IPS-20b (cell line): Measurements from ENCODE around the gene APOBEC3B.
"Not testable (repeated sequence)": the region's sequence is repeated elsewhere in the genome, so short reads cannot be mapped to it uniquely, and the experiment has no call there.

Source experiments
- H3K27ac ChIP-seq: one replicate; pipeline ENCODE4 v1.5.1; 2013; ENCODE audit warnings: low read length
- H3K27me3 ChIP-seq: 2 replicates; pipeline ENCODE4 v1.6.1; 2013; ENCODE audit warnings: mild to moderate bottlenecking, low read length, inconsistent platforms; ENCODE audit not compliant: insufficient read depth
- H3K36me3 ChIP-seq: 2 replicates; pipeline ENCODE4 v1.6.1; 2013; ENCODE audit warnings: low read depth, mild to moderate bottlenecking, inconsistent platforms, low read length, moderate library complexity; ENCODE audit not compliant: insufficient read depth
- H3K4me1 ChIP-seq: 2 replicates; pipeline ENCODE4 v1.6.1; 2013; ENCODE audit warnings: mild to moderate bottlenecking, control low read depth, inconsistent platforms, low read length, moderate library complexity; ENCODE audit not compliant: insufficient read depth
- H3K4me3 ChIP-seq: 2 replicates; pipeline ENCODE4 v1.5.1; 2013; ENCODE audit warnings: mild to moderate bottlenecking, low read length, inconsistent platforms
- H3K9ac ChIP-seq: 2 replicates; pipeline ENCODE4 v1.6.1; 2013; ENCODE audit warnings: low read depth, mild to moderate bottlenecking, inconsistent platforms, low read length, moderate library complexity
- H3K9me3 ChIP-seq: 2 replicates; pipeline ENCODE4 v1.6.1; 2013; ENCODE audit warnings: mild to moderate bottlenecking, low read depth, low read length, inconsistent platforms; ENCODE audit not compliant: insufficient read depth

Gene APOBEC3B

GRCh38 chr22:38971202-38971601 is 10.9 kb upstream of the APOBEC3B start:
- H3K9me3 ChIP-seq = peaks cover 6% of the 10 kb centered on the region
- H3K27ac ChIP-seq = no peak overlapping the region
- H3K36me3 ChIP-seq = no peaks in the 10 kb centered on the region
- peaks cover under 1% of the 10 kb centered on the region; the same call in 1 of the 2 replicates for H3K4me1 ChIP-seq
- H3K27me3 ChIP-seq = no peaks in the 10 kb centered on the region
- H3K9ac ChIP-seq = no peak overlapping the region
- no peak overlapping the region for H3K4me3 ChIP-seq

DNA sequence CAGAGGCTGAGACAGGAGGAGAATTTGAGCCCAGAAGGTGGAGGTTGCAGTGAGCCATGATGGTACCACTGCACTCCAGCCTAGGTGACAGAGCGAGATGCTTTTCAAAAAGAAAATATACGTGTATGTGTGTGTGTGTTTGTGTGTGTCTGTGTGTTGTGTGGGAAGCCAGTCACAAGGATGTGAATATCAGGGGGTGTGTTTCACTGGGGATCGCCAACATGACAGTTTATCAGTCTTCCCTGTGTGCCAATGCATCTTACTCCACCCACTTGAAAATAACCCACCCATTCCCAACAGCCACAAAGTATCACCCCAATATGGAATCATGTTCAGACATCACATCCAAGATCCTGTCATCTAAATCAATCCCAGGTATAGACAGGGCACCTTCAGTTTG is 10.4 kb upstream of the APOBEC3B start:
- H3K4me1 ChIP-seq = no peaks in the 10 kb centered on the region
- H3K9me3 ChIP-seq = peaks cover 11% of the 10 kb centered on the region
- H3K36me3 ChIP-seq = no peaks in the 10 kb centered on the region
- no peak overlapping the region for H3K27ac ChIP-seq
- H3K9ac ChIP-seq = no peak overlapping the region
- no peak overlapping the region for H3K4me3 ChIP-seq
- H3K27me3 ChIP-seq = no peaks in the 10 kb centered on the region

DNA sequence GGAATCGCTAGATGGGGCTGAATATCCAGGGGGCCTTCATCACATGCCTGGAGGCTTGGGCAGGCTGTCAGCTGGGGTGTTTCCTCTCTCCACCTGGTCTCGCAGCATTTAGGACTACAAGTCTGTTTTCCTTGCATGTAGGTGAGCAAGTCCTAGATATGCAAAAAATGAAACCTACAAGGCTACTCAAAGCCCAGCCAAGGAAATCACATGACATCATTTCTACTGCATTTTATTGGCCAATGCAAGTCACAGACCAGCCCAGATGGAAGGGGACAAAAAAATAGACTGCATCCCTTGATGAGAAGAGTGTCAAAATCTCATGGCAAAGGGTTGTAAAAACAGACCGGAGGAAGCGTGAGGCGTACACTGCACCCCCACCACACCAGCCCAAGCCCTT is 9.6 kb upstream of the APOBEC3B start:
- H3K4me1 ChIP-seq = no peaks in the 10 kb centered on the region
- peaks cover 19% of the 10 kb centered on the region for H3K9me3 ChIP-seq
- H3K36me3 ChIP-seq = no peaks in the 10 kb centered on the region
- no peak overlapping the region for H3K27ac ChIP-seq
- H3K4me3 ChIP-seq = no peak overlapping the region
- H3K27me3 ChIP-seq = no peaks in the 10 kb centered on the region
- no peak overlapping the region for H3K9ac ChIP-seq

GRCh38 chr22:38973289-38974169 is 8.6 kb upstream of the APOBEC3B start:
- H3K9ac ChIP-seq = no peak overlapping the region
- no peaks in the 10 kb centered on the region for H3K36me3 ChIP-seq
- H3K4me3 ChIP-seq = no peak overlapping the region
- no peaks in the 10 kb centered on the region for H3K4me1 ChIP-seq
- H3K27me3 ChIP-seq = no peaks in the 10 kb centered on the region
- H3K9me3 ChIP-seq = peaks cover 19% of the 10 kb centered on the region
- H3K27ac ChIP-seq = no peak overlapping the region

DNA sequence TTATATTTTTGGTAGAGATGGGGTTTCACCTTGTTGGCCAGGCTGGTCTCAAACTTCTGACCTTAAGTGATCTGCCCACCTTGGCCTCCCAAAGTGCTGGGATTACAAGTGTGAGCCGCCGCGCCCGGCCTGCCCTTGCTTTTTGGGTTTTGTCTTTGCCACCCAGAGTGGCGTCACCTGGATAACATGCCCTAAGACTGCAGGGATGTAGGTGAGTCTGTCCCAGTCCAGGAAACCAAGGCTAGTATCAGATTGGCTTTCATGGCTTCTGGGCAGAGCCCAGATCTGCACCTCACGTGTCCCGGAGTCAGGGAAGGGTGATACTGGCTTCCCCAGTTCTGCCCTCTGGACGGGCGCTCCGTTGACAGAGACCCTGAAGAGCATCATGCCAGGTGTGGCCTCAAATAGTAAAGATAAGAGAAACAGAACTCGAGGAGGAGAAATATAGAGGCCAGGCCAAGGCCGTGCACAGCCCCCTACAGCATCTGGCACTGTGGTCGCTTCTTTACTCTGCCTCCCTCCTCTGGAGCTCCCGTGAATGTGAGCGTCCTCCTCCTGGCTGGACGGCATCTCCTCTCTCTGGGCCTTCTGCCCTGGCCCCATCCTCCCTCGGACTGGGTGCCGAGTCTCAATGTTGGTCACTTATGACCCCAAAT is 7.8 kb upstream of the APOBEC3B start:
- Histone ChIP-seq H3K4me3 (no peak overlapping the region), H3K27me3 (no peaks in the 10 kb centered on the region), H3K9me3 (peaks cover 19% of the 10 kb centered on the region), H3K9ac (no peak overlapping the region), H3K36me3 (no peaks in the 10 kb centered on the region), H3K4me1 (no peaks in the 10 kb centered on the region), H3K27ac (no peak overlapping the region)

DNA sequence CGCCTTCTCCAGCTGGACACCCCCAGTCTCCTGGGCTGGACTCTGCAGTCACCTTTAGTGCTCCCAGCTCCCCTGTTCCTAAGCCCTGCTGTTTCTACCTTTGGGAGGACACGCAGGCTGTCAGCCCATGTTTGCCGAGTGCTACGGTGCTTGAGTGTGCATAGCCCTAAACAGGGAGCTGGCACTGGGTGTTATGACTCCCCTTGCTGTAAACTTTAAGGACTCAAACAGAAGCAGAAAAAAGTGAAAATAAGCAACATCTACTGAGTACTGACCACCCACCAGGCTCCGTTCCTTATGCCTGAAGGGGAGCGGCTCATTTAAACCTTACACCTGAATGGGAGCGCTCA is 7.3 kb upstream of the APOBEC3B start:
- Histone ChIP-seq H3K9ac (no peak overlapping the region), H3K9me3 (peaks cover 19% of the 10 kb centered on the region), H3K27me3 (no peaks in the 10 kb centered on the region), H3K4me3 (no peak overlapping the region), H3K36me3 (no peaks in the 10 kb centered on the region), H3K27ac (no peak overlapping the region), H3K4me1 (no peaks in the 10 kb centered on the region)

- not testable (repeated sequence) for H3K4me1 ChIP-seq, H3K27me3 ChIP-seq, H3K9ac ChIP-seq, H3K27ac ChIP-seq, H3K4me3 ChIP-seq, H3K36me3 ChIP-seq
- H3K9me3 ChIP-seq = peaks cover 19% of the 10 kb centered on the region
Observed at GRCh38 chr22:38977289-38977688, 4.9 kb upstream of the APOBEC3B start.

- Histone ChIP-seq H3K9me3 (peaks cover 30% of the 10 kb centered on the region), H3K9ac (peak overlapping the region; percentile 7; the same call in 1 of the 2 replicates)
- not testable (repeated sequence) for H3K27me3 ChIP-seq, H3K4me1 ChIP-seq, H3K36me3 ChIP-seq, H3K27ac ChIP-seq, H3K4me3 ChIP-seq
Observed at GRCh38 chr22:38980587-38980986, 1.6 kb upstream of the APOBEC3B start.

DNA sequence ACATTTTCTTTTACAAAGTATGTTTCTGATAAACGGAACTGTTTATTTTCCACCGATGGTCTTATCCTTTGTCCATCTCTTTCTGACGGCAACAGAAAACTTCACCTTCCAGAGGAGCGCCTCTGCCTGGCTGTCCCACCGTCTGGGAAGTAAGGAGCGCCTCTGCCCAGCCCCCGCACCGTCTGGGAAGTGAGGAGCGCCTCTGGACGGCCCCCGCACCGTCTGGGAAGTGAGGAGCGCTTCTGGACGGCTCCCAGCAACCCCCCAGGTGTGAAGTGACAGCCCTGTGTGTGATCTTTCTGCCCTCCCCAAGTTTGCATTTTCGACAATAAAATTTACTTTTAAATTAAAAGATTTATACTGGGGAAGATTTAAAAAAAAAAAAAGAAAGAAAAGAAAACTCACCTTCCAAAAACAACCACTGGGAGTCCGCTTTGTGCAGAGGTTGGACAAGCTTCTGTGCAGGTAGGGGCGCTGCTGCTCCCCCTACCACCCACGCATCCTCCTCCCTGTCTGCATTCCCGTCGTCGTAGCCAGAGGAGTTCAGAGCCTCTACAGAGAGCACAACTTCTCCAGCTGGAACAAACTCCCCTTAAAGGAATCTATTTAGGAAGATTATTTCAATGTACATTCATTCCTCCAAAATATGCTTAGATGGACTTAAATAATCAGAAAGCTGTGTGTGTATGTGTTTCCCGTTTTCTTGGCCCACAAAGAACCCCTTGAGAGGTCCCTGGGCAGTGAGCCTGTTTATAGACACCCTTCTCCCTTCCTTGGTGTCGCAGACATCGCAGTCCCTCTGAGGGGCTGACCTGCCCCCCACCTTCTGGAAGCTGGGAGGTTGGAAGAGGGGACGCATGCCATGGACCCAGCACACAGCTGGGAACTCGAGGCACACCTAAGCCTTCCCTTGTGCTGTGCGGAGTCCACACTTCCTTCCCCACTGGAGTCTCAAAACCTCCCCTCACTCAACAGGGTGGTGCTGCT is 849 bp upstream of the APOBEC3B start:
- no peak overlapping the region for H3K27ac ChIP-seq
- no peaks in the 10 kb centered on the region; the same call in 1 of the 2 replicates for H3K4me1 ChIP-seq
- H3K4me3 ChIP-seq = peak overlapping the region; percentile 0; the same call in 1 of the 2 replicates
- 0 out of 2 replicates have a peak, but pooled peaks cover 3% of the 10 kb centered on the region for H3K36me3 ChIP-seq
- H3K9me3 ChIP-seq = peaks cover 23% of the 10 kb centered on the region
- H3K9ac ChIP-seq = peak overlapping the region; percentile 7; the same call in 1 of the 2 replicates
- H3K27me3 ChIP-seq = no peaks in the 10 kb centered on the region

- Histone ChIP-seq H3K27me3 (no peaks in the 10 kb centered on the region), H3K27ac (no peak overlapping the region), H3K9ac (no peak overlapping the region), H3K4me3 (no peak overlapping the region), H3K9me3 (peaks cover 11% of the 10 kb centered on the region; the same call in 1 of the 2 replicates), H3K4me1 (no peaks in the 10 kb centered on the region; the same call in 1 of the 2 replicates), H3K36me3 (0 out of 2 replicates have a peak, but pooled peaks cover 3% of the 10 kb centered on the region)
Observed at GRCh38 chr22:38984224-38984623, 2.1 kb downstream of the APOBEC3B start.
